Fibroblast of upper back skin (primary cell): ENCODE results near the gene KDM5D.
A peak's percentile ranks its signal among the peaks of the same experiment; 100 is the strongest.

Experiments used
- DNase-seq: peaks from one replicate; pipeline ENCODE4 v3.0.0-alpha.2; 2013

Gene KDM5D

DNA sequence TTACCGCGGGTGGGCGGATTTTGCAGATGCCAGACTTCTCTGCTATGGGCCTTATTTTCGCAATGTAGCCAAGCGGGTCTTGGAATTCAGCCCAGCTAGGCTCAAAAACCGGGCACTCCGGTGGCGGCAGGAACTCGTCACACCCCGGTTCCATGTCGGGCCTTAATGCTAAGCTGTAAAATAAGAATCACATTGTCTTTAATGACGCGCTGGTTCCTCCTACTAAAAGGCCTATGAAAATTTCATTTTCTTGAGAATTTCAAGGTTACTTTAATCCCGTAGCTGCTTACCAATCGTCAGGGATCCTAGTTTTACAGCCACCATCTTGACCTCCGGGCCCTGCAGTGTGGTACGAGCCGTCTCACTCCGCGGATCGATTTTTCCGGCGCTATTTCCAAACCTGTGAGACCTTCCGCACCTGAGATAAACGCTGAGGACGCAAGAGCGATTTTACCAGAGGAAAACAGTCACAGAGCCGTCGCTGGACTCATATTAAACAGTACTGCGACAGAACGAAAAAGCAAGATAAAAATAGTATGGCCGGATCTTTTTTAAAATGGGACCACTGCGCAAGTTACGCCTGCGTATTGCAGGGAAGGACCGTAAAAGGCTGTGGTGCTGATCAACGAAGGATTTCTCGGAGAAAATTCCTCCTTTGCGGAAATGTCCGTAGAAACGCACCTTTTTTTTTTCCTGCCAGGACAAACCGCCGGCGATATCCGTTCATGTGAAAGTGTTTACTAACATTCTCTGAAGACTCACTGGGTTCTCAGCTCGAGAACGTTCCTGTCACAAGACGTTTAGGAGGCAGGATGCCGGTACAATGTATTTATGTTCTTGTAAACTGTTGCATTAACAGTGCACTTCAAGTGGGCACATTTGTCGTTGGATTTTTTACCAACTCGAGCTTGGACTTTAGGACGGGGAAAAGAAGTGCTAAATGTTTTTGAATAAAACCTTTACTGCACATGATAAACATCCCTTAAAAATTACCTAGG is at the start of gene KDM5D:
KDM5D (minus strand) TSS at position 346 of the 998 bp plus-strand sequence; CDS start at position 154, 192 bp downstream.
- peak; percentile 66 for DNase-seq

DNA sequence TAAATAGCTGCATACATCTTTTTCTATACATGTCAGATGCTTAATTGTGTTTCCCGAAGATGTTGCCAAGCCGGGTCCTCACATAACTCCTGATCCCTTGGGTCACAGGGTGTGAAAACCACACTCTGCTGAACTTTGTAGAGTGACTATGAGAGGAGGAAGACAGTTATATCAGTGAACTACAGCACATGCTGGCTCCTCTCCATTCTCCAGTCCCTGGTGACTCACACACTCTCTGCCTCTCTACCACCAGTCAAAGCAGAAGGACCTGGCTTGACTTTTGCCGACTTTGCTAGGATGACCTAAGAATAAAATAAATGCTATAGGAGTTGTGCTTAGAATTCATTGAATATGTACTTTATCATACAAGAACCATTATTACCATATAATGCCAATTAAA is 23.8 kb upstream of the KDM5D start:
- DNase-seq, result no peak

- peak; percentile 2 for DNase-seq
Measured at GRCh38 chrY:19743331-19743730, 1.2 kb downstream of the KDM5D start.

GRCh38 chrY:19742153-19742552 is 2.4 kb downstream of the KDM5D start:
- no peak for DNase-seq

DNA sequence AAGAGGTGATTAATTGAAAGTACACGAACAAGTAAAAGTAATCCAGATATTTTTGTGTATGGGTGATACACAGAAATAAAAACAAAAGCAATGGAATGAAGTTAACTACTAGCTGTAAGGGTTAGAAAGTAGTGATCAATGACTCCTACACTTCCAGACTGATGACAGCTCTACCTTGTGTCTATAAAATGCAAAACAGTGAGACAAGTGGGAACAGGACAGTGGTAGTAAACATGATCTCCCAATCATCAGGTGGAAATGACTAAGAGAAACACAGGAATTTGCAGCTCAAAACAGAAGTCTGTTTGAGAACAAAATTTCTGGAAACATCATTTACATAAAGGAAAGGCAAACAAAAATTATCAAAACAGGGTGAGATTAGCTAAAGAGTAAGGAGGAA is 10.1 kb downstream of the KDM5D start:
- no peak for DNase-seq

DNA sequence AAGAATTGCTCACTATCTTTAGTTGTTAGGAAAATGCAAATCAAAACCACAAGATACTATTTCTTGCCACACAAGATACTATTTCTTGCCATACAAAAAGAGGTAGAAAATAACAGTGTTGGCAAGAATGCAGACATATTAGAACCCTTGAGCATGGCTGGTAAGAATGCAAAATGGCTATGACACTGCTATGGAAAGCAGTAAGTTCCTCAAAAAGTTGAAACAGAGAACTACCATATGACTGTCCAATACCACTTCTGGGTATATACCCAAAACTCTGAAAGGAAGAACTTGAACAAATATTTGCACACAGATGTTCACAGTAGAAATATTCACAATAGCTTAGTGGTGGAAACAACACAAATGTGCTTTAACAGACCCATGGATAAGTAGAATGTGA is 26.6 kb downstream of the KDM5D start:
- DNase-seq, result no peak

DNA sequence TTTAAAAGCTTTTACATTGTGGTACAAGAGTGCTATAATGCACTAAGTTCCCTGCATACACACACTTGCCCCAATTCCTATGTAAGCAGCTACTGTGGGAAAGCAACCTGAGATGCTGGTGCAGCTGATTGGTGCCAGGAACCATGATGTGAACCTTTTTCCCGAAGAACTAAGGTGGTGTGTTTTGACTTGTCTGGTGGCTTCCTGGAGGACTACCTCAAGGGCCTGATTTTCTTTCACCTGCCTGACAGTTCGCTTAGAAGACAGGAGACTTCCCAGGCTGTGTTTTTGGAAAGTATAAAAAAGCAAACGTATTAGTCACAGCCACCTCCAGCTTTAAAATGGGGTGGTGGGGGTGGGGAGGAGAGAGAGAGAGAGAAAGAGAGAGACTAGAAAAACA is 27.4 kb downstream of the KDM5D start:
- DNase-seq, result no peak

- DNase-seq, result no peak
Measured at GRCh38 chrY:19715226-19715625, 29.3 kb downstream of the KDM5D start.

GRCh38 chrY:19713430-19713829 is 31.1 kb downstream of the KDM5D start:
- no peak for DNase-seq

DNA sequence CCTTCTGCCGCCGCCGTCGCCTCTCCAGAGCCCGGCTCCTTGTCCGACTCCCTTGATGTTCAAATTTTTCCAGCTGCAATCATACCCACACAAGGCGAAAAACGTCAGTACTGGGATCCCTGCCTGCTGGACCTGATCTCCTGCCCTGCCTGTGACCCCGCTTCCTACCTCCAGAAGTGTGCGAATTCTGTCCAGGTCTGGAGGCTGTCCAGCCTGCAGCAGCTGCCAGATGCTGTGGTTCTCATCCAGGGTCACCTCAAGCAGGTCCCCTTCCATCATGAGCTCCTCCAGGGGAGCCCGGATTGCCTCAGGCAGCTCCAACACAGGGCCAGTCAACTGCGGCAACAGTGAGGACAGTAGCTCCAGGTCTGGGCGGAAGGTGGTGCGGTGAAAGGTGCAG is 38.3 kb downstream of the KDM5D start:
- no peak for DNase-seq

- DNase-seq, result no peak
Measured at GRCh38 chrY:19698495-19698894, 46.0 kb downstream of the KDM5D start.

GRCh38 chrY:19680821-19681220 is 63.7 kb downstream of the KDM5D start:
- no peak for DNase-seq
